IPS-18c (cell line): Measurements from ENCODE around the gene METTL23.
A peak's percentile ranks its signal among the peaks of the same experiment; 100 is the strongest.
"Not testable (repeated sequence)": the region's sequence is repeated elsewhere in the genome, so short reads cannot be mapped to it uniquely, and the experiment has no call there.

Experiments used
- H3K4me3 ChIP-seq: 2 replicates; pipeline ENCODE4 v1.7.0; 2013; ENCODE audit warnings: low read depth, mild to moderate bottlenecking, low read length, moderate library complexity; ENCODE audit not compliant: insufficient read depth
- H3K9me3 ChIP-seq: one replicate; pipeline ENCODE4 v1.6.1; 2013; ENCODE audit warnings: mild to moderate bottlenecking, low read length, moderate library complexity; ENCODE audit not compliant: control insufficient read depth, insufficient read depth

METTL23 gene

DNA sequence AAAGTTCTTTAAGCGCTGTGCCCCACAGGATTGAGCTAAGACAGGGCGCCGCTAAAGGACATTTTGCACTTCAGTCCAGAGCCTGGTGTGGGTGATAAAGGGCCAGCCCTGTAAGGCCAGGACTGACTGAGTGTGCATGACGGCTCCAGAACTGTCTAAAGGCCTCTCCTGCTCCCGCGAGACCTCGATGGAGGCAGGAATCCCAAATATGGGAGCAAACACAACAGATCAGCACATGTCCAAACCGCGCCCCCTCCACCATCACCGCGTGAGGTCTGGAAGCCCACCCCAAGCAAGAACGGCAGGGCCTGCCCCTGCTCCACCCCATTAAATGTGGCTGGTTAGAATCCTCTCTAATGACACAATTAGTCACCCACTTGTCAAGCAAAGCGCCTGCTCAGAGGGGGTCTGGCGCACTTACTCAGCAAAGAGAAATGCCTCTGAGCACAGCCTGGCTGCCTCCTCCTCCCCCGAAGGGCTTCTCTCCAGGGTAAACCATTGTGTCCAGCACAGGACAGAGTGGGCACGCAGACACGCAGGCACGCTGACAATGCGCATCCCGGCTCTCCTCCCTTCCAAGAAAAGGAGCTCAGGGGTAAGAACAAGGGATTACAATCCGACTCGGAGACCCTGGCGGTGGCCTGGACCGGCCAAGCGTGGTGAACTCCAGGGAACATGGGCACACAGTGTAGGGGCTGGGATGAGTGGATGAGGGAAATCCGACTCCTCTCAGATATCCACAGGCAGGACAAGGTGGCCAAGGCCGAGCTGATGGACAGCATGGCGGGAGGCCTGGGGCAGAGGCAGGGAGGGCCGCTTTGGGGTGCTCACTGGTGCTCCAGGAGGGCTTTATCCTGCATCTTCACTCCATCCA, 17.3 kb upstream of the METTL23 start:
- H3K9me3 ChIP-seq: no peaks in the 10 kb centered on the region
- H3K4me3 ChIP-seq: peak overlapping the region; percentile 36

DNA sequence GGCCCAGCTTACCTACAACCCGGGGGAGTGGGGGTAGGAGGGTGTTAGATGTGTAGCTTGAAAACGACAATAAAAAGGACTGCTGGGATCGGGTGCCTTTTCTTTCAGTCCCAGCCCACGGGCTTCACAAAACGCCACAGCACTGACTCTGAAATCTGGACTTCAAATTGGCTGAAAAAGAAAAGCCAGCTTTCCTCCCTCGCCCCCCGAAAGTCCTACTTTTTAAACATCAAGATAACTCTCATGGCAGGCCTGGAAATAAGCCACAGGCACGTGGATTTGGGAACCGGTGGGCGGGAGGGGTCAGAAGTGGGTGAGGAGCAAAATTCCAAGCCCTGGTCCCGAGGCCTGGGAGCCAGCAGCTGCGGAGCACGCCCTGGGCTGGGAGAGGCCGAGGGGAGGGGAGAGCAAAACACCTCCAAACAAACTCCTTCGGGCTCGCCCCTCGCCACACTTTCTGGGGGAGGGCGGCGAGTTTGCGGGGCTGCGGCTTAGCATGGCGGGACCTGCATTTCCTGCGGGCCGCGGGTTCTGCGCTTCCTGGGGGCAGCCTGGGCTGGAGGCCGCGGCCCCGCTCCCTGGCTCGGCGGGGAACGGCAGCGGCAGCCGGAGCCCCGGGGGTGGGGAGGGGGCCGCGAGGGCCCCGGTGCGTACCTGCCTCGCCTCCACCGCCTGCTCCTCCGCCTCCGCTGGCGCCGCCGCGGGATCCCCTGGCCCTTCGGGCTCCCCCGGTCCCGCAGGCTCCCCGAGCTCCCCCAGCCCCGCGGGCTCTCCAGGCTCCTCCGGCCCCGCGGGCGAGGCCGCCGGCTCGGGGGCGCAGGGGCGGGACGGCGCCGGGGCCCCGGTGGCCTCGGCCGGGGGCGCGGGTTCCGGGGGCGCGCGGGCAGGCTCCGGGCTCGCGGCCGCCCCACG, 16.4 kb upstream of the METTL23 start:
- not testable (repeated sequence) for H3K9me3 ChIP-seq
- H3K4me3 ChIP-seq: peak overlapping the region; percentile 62

DNA sequence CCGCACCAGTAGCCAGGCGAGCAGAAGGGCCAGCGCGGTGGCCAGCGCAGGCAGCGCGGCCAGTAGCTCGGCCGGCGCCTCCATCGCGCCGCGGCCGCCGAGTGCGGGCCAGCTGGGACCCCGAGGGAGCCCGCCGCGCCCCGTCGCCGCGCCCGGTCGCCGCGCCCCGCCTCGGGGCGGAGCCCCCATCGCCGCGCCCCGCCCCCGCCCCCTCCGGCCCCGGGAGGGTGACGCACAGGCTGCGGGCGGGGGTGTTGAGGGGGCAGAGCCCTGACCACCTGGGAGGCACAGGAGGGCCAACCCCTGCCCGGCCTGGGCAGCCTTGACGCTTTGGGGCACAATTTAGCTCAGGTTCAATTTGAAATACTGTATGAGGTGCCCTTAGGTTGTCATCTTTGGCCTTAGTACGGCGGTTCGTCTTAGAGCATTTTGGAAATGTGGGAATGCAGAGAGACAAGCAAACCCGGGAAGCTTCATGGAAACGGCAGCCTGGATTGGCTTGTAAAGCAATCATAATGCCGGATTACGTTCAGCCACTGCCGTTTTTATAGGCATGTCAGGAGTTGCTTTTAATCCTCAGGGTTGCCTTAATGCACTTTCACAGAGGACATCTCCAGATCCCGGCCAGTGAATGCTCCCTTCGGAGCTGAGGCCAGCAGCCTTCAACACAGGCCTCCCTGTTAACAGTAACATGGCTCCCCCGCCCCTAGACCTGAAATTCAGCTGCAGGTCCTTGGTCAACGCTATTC, 15.6 kb upstream of the METTL23 start, which contains the start of gene MXRA7:
MXRA7 (minus strand) TSS at position 103 of the 749 bp plus-strand sequence; CDS start at position 84, 19 bp downstream.
- Histone ChIP-seq H3K4me3 (peak within 1 kb of the TSS; percentile 62), H3K9me3 (no peaks in the 10 kb centered on the region)

DNA sequence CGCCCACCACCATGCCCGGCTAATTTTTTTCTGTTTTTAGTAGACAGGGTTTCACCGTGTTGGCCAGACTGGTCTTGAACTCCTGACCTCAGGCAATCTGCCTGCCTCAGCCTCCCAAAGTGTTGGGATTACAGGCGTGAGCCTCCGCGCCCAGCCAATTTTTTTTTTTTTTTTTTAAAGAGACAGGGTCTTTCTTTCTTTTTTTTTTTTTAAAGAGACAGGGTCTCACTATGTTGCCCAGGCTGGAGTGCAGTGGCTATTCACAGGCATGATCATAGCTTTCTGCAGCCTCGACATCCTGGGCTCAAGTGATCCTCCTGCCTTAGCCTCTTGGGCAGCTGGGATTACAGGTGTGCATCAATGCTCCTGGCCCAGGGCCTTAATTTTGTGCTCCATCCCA, 14.3 kb upstream of the METTL23 start:
- H3K4me3 ChIP-seq: not testable (repeated sequence)

DNA sequence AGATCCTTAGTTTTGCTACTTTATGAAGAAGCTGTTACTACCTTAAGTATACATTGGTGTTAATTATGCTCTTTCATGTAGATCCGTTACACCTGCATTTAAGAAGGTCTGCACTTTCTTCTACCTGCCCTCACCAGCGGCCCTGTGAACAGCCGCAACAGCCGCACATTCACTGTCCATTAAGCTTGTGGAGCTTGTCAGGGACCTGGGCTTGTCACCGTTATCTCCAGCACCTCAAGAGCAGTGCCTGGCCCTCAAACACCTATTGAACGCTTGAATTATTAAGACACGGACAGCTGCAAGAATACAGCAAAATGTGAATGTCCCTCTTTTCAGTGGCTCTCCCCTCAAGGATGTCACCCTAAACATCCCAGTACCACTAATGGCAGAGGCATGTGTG, 12.9 kb upstream of the METTL23 start:
- H3K9me3 ChIP-seq: no peaks in the 10 kb centered on the region
- H3K4me3 ChIP-seq: no peak overlapping the region

More for the DNA sequence above, 14.3 kb upstream of the METTL23 start:
- not testable (repeated sequence) for H3K9me3 ChIP-seq

DNA sequence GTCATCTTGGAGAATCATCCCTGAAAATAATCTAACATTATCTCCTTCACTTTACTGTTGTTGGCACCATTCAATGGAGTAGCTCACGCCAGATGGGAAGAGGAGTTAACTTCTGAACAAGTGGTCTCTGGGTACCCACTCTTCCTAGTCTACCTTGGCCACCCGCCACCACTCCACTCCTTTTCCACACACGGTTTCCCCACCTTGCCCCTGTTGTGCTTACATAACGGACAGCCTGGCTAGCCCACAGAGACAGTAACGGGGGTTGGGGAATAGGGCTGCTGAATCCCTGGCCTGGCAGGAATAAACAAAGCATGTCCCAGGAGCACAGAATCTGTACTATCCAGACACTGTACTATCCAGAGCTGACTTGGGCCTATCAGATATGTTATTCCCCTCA, 12.3 kb upstream of the METTL23 start:
- Histone ChIP-seq H3K4me3 (no peak overlapping the region), H3K9me3 (no peaks in the 10 kb centered on the region)

DNA sequence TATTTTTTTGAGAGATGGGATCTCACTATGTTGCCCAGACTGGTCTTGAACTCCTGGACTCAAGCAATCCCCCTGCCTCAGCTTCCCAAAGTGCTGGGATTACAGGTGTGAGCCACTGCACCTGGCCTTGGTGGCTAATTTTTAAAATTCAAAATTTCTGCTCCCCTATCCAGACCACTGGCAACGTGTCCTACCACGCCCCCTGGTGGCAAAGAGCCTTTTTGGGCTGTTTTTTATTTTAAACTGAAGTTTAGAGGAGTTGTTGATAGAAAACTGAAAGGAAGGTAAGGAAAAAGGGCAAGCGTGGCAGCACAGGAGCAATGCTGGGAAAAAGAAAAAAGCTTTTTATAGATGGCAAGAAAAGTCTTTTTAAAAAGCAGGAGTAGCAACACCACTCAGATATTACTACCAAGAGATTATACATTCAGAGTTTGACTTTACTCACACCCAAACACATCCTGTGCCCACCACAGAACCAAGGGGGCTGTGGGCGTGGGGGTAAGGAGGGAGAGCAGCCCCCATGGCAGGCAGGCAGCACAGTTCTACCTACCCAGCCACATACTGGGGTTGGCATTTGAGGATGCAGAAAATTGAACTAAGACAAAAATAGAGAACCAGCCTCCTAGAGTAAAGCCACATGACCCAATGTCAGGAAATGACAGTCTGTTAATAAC, 11.7 kb upstream of the METTL23 start:
- Histone ChIP-seq H3K9me3 (no peaks in the 10 kb centered on the region), H3K4me3 (no peak overlapping the region)

DNA sequence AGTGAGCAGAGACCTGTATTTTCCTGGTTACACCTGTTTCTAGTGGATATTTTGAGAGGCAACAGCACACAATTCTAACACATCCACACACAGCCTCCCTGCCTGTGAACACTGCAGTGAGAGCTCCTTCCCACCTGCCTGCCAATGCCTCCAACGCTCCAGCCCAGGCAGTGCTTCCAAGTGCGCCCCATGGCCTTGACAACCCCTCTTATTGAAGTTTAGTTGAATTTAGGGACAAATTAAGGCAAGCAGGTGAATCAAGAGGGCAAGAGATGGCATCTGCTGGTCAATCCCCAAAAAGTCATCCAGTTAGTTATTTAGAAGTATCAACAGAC, 11.2 kb upstream of the METTL23 start:
- Histone ChIP-seq H3K4me3 (no peak overlapping the region), H3K9me3 (no peaks in the 10 kb centered on the region)

DNA sequence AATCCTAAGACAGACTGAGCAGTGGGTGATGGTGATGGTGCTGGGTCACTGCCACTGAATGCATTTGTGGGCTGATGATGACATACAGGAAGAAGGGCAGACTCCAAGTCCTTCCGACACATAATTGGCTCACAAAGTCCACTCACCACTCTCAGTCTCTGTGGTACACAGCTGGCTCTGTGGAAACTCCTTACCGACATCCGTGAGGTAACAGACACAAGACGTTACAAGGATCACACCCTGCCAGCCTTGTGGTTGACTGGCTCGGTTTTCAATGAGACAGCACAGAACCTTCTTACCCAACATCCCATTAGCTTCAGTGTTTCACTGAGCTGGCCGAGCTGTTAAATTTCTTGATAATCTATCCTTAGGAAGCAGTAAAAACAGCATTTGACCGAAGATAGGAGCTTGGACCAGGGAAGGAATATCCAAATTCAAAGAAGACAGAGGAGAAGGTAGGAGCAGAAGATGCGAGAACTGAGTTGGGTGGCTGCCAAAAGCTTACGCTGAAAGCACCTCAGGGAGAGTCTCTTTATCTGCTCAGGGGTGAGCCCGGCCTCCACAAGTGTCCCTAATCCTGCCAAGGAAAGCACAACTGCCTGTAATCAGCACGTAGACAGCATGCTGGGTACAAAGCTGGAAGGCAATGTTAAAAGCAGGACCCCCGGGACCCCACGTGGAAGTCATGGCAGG, 10.3 kb upstream of the METTL23 start:
- no peak overlapping the region for H3K4me3 ChIP-seq

DNA sequence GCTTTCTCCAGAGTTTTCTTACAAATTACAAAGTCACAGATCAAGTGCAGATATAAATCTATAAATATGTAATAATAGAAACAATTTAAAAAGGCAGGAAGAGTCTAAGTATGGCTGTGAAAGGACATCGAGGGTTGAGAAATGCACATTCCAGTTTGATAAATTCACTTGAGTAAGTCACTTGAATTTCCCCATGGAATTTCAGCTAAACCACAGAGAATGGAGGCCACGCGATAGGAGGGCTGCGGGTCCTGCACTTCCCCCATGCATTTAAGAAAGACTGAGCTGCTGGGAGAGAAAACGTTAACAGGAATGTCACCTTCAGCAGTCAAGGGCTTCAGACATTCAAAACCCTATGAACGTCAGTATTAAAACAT, 9.8 kb upstream of the METTL23 start:
- no peak overlapping the region for H3K4me3 ChIP-seq
- no peaks in the 10 kb centered on the region for H3K9me3 ChIP-seq

More for the DNA sequence above, 10.3 kb upstream of the METTL23 start:
- no peaks in the 10 kb centered on the region for H3K9me3 ChIP-seq

DNA sequence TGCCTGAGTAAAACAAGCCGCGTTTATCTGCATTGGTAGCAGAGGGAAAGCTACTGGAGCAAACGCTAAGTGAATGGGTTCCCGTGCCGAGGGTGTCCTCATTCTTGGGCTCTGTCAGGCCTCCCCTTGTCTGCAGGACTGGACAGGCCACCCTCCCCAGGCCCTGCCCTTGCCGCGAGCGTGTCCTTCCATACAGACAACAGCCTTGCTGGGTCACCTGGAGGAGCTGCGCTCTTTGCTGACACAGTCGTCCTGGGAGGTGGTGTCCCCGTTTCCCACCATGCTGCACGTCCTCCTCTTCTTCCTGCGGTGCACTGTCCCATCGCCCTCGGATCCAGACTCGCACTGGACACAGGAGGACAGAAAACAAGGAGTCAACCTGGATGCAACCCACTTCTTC, 8.1 kb upstream of the METTL23 start:
- Histone ChIP-seq H3K9me3 (no peaks in the 10 kb centered on the region), H3K4me3 (no peak overlapping the region)

DNA sequence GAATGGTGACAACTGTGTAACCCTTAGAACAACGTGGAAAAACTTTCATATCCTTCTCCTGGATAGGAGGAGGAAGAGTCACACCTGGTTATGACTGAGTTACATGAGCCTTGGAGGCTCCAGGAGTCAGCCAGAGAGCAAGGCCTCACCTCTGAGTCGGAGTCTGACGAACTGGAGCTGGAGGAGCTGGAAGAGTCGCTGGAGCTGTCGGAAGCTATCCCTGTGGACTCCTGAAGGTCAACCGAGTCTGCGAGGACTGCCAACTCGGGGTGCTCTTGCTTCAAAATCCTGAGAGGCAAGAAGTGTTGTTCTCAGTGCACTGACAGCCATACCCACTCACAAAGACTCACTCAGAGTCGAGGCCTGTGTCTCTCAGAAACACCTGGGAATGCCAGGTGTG, 6.4 kb upstream of the METTL23 start:
- no peaks in the 10 kb centered on the region for H3K9me3 ChIP-seq

DNA sequence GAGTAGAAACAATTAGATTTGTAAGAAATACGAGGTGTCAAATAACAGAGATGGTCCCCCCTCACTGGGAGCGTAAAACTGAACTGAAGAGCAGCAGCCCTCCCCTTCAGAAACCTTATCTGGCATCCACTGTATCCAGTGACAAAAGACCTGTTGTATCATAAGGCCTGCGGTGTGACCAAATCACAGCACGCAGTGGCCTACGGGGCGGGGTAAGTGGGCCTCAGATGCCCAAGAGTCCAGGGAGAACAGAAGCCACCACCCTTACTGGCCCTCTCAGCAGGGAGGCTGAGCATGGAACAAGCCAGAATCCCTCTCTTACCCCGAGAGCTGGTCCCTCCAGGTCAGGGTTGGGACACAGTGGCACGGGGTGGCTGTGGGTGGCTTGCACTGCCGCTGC, 5.7 kb upstream of the METTL23 start:
- H3K9me3 ChIP-seq: no peaks in the 10 kb centered on the region
- no peak overlapping the region for H3K4me3 ChIP-seq

More for the DNA sequence above, 6.4 kb upstream of the METTL23 start:
- no peak overlapping the region for H3K4me3 ChIP-seq

DNA sequence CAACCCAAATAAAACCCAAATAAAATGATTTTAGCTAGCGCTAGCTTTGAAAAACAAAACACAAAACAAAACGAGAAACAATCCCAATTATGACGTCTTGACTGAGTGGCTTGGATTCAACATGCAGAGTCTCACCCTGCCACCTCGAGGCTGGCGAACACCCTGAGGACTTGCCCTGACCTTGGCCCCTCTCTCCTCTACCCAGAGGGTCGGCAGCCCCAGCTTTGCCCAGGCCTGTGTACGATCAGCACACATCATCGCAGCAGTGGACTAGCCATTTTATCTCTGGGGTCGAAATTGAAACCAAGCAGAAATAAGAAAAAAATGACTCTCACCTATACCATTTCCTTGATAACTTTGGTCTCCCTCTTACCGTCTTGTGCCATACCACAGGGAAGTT, 5.2 kb upstream of the METTL23 start:
- H3K9me3 ChIP-seq: no peaks in the 10 kb centered on the region
- no peak overlapping the region for H3K4me3 ChIP-seq

DNA sequence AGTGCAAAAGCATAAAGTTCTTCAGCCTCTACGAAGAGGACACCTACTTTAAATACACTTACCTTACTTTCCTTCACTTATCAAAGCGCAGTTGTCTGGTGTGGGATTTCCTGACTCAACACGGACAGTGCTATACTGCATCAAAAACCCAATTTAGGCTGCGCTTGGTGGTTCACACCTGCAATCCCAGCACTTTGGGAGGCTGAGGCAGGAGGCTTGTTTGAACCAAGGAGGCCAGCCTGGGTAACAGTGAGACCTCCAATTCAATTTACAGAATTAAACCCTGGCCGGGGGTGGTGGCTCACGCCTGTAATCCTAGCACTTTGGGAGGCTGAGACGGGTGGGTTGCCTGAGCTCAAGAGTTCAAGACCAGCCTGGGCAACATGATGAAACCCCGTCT, 4.4 kb upstream of the METTL23 start:
- H3K9me3 ChIP-seq: no peaks in the 10 kb centered on the region
- no peak overlapping the region for H3K4me3 ChIP-seq

DNA sequence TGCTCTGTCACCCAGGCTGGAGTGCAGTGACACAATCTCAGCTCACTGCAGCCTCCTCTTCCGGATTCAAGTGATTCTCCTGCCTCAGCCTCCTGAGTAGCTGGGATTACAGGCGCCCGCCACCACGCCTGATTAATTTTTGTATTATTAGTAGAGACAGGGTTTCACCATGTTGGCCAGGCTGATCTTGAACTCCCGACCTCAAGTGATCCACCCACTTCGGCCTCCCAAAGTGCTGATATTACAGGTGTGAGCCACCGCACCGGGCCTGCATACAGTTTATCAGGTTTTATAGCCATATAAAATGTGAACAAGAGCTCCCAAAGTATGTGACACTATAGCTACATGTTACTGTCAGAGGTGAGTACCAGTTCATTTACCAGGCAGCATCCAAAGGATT, 3.7 kb upstream of the METTL23 start:
- not testable (repeated sequence) for H3K9me3 ChIP-seq, H3K4me3 ChIP-seq
